ENCODE data around the gene CSNK2A3.
"Not testable (repeated sequence)": the region's sequence is repeated elsewhere in the genome, so short reads cannot be mapped to it uniquely, and the experiment has no call there.

DNA sequence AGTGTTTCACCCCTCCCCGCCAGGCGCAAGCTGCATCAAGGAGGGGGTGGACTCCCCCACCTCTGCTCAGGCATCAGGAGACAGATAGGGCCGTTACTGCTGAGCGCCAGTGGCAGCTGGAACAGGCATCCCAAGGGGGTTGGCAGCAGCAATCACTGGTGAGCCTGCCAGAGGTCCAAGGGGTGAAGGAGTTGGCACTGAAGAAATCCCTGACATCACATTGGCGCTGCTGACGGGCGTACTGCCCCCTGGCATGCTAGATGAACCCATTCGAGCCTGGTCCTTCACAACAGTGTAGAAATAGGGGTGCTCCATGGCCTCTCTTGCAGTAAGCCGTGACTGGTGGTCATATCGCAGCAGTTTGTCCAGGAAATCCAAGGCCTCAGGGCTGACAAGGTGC is 1.2 kb downstream of the CSNK2A3 start:
- TF ChIP-seq, protein P1, sequence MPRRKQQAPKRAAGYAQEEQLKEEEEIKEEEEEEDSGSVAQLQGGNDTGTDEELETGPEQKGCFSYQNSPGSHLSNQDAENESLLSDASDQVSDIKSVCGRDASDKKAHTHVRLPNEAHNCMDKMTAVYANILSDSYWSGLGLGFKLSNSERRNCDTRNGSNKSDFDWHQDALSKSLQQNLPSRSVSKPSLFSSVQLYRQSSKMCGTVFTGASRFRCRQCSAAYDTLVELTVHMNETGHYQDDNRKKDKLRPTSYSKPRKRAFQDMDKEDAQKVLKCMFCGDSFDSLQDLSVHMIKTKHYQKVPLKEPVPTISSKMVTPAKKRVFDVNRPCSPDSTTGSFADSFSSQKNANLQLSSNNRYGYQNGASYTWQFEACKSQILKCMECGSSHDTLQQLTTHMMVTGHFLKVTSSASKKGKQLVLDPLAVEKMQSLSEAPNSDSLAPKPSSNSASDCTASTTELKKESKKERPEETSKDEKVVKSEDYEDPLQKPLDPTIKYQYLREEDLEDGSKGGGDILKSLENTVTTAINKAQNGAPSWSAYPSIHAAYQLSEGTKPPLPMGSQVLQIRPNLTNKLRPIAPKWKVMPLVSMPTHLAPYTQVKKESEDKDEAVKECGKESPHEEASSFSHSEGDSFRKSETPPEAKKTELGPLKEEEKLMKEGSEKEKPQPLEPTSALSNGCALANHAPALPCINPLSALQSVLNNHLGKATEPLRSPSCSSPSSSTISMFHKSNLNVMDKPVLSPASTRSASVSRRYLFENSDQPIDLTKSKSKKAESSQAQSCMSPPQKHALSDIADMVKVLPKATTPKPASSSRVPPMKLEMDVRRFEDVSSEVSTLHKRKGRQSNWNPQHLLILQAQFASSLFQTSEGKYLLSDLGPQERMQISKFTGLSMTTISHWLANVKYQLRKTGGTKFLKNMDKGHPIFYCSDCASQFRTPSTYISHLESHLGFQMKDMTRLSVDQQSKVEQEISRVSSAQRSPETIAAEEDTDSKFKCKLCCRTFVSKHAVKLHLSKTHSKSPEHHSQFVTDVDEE (CRISPR knock-in tag; IDR thresholded peaks at IDR 0.05) = not testable (repeated sequence)
- not testable (repeated sequence) for TF ChIP-seq RARB (CRISPR knock-in tag; IDR thresholded peaks at IDR 0.05); PPARA (CRISPR knock-in tag; IDR thresholded peaks at IDR 0.05; ENCODE audit: borderline replicate concordance); ARNTL (CRISPR knock-in tag; IDR thresholded peaks at IDR 0.05; ENCODE audit: borderline replicate concordance, low read depth); TCF4 (CRISPR knock-in tag; IDR thresholded peaks at IDR 0.05; ENCODE audit: borderline replicate concordance); BACH2 (CRISPR knock-in tag; IDR thresholded peaks at IDR 0.05; ENCODE audit: borderline replicate concordance); SNAI2 (CRISPR knock-in tag; IDR thresholded peaks at IDR 0.05); ESRRG (CRISPR knock-in tag; IDR thresholded peaks at IDR 0.05); ZC3H10 (CRISPR knock-in tag; IDR thresholded peaks at IDR 0.05)
- TF ChIP-seq, protein P2, sequence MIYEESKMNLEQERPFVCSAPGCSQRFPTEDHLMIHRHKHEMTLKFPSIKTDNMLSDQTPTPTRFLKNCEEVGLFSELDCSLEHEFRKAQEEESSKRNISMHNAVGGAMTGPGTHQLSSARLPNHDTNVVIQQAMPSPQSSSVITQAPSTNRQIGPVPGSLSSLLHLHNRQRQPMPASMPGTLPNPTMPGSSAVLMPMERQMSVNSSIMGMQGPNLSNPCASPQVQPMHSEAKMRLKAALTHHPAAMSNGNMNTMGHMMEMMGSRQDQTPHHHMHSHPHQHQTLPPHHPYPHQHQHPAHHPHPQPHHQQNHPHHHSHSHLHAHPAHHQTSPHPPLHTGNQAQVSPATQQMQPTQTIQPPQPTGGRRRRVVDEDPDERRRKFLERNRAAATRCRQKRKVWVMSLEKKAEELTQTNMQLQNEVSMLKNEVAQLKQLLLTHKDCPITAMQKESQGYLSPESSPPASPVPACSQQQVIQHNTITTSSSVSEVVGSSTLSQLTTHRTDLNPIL (CRISPR knock-in tag; IDR thresholded peaks at IDR 0.05; ENCODE audit: low read depth) = not testable (repeated sequence)
- TF ChIP-seq, protein P3, sequence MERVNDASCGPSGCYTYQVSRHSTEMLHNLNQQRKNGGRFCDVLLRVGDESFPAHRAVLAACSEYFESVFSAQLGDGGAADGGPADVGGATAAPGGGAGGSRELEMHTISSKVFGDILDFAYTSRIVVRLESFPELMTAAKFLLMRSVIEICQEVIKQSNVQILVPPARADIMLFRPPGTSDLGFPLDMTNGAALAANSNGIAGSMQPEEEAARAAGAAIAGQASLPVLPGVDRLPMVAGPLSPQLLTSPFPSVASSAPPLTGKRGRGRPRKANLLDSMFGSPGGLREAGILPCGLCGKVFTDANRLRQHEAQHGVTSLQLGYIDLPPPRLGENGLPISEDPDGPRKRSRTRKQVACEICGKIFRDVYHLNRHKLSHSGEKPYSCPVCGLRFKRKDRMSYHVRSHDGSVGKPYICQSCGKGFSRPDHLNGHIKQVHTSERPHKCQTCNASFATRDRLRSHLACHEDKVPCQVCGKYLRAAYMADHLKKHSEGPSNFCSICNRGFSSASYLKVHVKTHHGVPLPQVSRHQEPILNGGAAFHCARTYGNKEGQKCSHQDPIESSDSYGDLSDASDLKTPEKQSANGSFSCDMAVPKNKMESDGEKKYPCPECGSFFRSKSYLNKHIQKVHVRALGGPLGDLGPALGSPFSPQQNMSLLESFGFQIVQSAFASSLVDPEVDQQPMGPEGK (CRISPR knock-in tag; IDR thresholded peaks at IDR 0.05; ENCODE audit: borderline replicate concordance) = not testable (repeated sequence)

Measured in SK-N-SH treated with all-trans-retinoic acid at 6 μM for 48 hours (cell line).